K562 treated with DMSO at 1 percent for 48 hours (cell line): ENCODE measurements around the gene PRAMEF5. TPM values are rescaled to one million over a fixed set of nuclear protein-coding genes. Genes with fewer than 3 reads are reported as not detected.

Experiments
- total RNA-seq: library from RNA; unstranded; fragments of 300-600 nt; gene quantifications from 2 replicates; pipeline ENCODE4 v1.2.3, GENCODE V29; 2022; ENCODE audit warnings: low replicate concordance; ENCODE audit errors: extremely low read depth

PRAMEF5 gene
- not detected in 2 replicates for total RNA-seq

DNA sequence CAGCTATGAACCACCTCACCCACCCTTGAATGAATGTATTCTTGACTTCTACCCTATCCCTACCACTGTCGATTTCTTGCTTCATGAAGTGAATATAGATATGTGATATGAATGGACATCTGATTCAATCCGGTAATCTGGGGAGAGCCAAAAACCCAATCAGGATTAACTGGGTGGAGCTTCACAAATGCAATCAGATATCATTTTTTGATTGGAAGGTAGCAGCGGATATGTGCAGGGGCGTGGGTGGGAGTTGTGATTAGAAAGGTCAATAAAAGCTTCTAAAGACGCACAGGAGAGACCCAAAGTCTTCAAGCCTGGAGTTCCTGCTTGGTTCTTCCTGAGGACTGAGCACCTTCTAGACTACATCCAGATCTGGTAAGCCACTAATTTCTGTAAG lies at the start of gene PRAMEF5:
PRAMEF5 (plus strand) TSS at position 301 of the 400 bp plus-strand sequence. CDS start 5,071 bp downstream, outside the sequence.

GRCh38 chr1:13225675-13226204 lies 28.3 kb upstream of the PRAMEF5 start, which contains the start of gene PRAMEF18:
Gene PRAMEF18, minus strand, starts transcription at chr1:13226154. Its CDS starts 48 bp downstream, at chr1:13226106.

GRCh38 chr1:13285037-13285436 lies 31.0 kb downstream of the PRAMEF5 start, which contains the start of gene PRAMEF8:
Gene PRAMEF8, minus strand, starts transcription at chr1:13285137. Its CDS starts 1,046 bp downstream, at chr1:13284091.

DNA sequence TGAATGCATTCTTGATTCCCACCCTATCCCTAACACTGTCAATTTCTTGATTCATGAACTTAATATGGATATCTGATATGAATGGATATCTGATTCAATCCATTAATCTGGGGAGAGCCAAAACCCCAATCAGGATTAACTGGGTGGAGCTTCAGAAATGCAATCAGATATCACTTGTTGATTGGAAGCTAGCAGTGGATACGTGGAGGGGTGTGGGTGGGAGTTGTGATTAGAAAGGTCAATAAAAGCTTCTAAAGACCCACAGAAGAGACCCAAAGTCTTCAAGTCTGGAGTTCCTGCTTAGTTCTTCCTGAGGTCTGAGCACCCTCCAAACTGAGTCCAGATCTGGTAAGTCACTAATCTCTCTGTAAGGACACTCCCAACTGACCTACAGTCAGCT lies 49.2 kb downstream of the PRAMEF5 start, which contains the start of gene PRAMEF33:
PRAMEF33 (plus strand) TSS at position 301 of the 400 bp plus-strand sequence. CDS start 2,416 bp downstream, outside the sequence.

Other genes with a start within 250 kb of the PRAMEF5 start
- not detected in 2 replicates for gene PRAMEF27, start 197.6 kb upstream of the PRAMEF5 start, total RNA-seq
- not detected in 2 replicates for gene HNRNPCL3, start 193.4 kb upstream of the PRAMEF5 start, total RNA-seq
- gene PRAMEF25, start 183.4 kb upstream of the PRAMEF5 start, total RNA-seq = not detected in 2 replicates
- not detected in 2 replicates for gene HNRNPCL2, start 137.3 kb upstream of the PRAMEF5 start, total RNA-seq
- gene PRAMEF26, start 98.2 kb upstream of the PRAMEF5 start, total RNA-seq = not detected in 2 replicates
- gene HNRNPCL4, start 88.6 kb upstream of the PRAMEF5 start, total RNA-seq = not detected in 2 replicates
- not detected in 2 replicates for gene PRAMEF9, start 82.3 kb upstream of the PRAMEF5 start, total RNA-seq
- gene PRAMEF13, start 52.8 kb upstream of the PRAMEF5 start, total RNA-seq = not detected in 2 replicates
- gene PRAMEF18, start 28.0 kb upstream of the PRAMEF5 start, total RNA-seq = not detected in 2 replicates
- gene PRAMEF8, start 30.9 kb downstream of the PRAMEF5 start, total RNA-seq = not detected in 2 replicates
- gene PRAMEF33, start 49.3 kb downstream of the PRAMEF5 start, total RNA-seq = not detected in 2 replicates
- not detected in 2 replicates for gene PRAMEF15, start 61.4 kb downstream of the PRAMEF5 start, total RNA-seq
- not detected in 2 replicates for gene PRAMEF14, start 92.9 kb downstream of the PRAMEF5 start, total RNA-seq
- gene PRAMEF19, start 117.7 kb downstream of the PRAMEF5 start, total RNA-seq = not detected in 2 replicates
- not detected in 2 replicates for gene PRAMEF17, start 135.4 kb downstream of the PRAMEF5 start, total RNA-seq
- gene PRAMEF20, start 156.3 kb downstream of the PRAMEF5 start, total RNA-seq = not detected in 2 replicates